ENCODE data around the gene PIMREG.

Gene PIMREG, protein sequence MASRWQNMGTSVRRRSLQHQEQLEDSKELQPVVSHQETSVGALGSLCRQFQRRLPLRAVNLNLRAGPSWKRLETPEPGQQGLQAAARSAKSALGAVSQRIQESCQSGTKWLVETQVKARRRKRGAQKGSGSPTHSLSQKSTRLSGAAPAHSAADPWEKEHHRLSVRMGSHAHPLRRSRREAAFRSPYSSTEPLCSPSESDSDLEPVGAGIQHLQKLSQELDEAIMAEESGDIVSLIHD

DNA sequence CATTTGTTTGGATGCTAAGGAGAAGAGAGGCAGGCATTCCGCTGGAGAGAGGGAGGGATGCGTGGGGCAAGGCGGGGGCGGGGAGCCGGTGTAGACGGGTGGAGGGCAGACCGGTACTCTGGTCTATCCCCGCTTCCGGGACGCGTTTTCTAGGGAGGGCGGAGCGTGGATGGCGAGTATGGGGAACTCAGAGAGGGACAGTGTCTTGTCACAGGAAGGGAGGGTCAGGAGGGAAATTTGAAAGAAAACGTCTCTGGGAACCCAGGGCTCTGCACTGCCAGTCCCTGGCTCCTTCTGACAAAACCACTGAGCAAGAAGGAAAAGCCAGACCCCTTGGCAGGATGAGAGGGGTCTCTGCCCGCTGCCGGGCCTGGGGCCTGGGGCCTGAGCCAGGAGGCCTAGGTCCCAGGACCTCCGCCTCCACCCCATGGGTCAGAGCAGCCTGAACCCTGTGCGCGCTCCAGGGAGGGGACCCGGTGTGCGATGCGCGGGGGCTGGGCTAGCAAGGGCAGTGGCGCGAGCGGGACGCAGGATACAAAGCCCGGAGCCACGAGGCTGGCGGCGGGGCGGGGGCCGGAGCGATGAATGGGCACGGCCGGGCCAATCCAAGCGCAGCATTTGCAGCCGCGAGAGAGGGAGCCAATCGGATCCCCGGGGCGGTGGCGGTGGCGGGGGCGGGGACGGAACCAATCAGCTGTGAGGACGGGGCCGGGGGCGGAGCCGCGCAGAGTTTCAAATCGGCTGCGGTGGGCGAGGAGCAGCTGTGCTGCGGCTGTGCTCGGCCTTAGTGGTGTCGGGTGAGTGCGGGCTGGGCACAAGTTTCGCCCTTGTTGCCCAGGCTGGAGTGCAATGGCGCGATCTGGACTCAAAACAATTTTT, at the start of gene PIMREG:
TSS of gene PIMREG (plus strand) at position 764 of the 879 bp plus-strand sequence. CDS start 656 bp downstream, outside the sequence.
- no peak for TF ChIP-seq JUND (IDR thresholded peaks at IDR 0.05; ENCODE audit: low read depth)
- DNase-seq (ENCODE audit: low read depth in 1 of 2, low spot score in 1 of 2), result peak; percentile 94 to 97
- in situ Hi-C loops (cut with HindIII; ENCODE audit: low pct_unique_long_range_greater_than_20kb, low sequenced_read_pairs), result no loop called here

DNA sequence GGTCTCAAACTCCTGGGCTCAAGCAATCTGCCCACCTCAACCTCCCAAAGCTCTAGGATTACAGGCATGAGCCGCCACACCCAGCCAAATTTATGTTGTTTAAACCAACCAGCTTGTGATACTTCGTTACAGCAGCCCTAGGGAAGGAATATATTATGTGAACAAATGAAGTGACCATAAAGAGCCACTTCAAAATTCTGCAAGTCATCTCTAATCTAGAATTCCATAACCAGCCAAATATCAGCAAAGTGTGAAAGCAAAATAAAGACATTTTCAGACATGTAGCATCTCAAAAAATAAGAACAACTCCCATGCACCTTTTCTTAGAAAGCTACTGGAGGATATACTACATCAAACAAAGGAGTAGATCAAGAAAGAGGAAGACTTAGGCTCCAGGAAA, 45.3 kb upstream of the PIMREG start:
- in situ Hi-C loops (cut with HindIII; ENCODE audit: low pct_unique_long_range_greater_than_20kb, low sequenced_read_pairs), result no loop called here
- TF ChIP-seq JUND (IDR thresholded peaks at IDR 0.05; ENCODE audit: low read depth), result no peak
- DNase-seq (ENCODE audit: low read depth in 1 of 2, low spot score in 1 of 2), result no peak

DNA sequence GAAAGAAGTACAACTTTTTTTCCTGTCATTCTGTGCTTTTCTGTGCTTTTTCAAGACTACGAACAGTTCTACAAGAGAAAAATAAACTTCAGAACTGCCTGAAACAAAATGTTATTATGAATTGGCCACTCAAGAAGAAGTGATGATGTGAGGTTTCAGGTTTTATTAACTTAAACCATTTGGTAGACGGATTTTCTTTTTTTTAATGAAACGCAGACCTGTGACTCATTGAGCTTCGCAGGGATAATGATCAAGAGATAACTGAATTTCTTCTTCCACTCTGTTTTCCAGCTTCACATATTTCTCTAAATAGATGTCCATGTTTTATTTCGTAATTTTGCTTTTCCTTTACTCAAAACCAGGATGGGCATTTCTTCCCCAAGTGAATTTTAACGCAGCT, 42.0 kb upstream of the PIMREG start:
- no peak for DNase-seq (ENCODE audit: low read depth in 1 of 2, low spot score in 1 of 2)
- TF ChIP-seq JUND (IDR thresholded peaks at IDR 0.05; ENCODE audit: low read depth), result no peak
- in situ Hi-C loops (cut with HindIII; ENCODE audit: low pct_unique_long_range_greater_than_20kb, low sequenced_read_pairs), result no loop called here

DNA sequence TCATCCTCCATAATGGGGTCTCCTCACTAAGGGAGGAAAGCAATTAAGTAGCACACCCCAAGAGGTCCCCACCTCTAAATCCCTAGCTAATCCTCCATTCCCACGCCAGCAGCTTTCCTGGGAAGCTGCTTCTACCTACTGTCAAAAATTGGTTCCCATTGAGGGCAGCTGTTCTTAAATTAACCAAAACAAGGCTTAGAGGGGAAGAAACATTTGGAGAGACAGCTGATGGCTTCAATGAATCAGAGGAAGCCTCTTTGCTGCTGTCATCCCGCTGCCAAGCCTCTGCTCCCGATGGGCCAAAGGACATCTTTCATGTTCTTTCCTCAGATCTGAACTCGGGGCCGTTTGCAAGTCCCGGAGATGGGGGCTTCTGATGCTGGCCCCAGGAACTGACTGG, 36.0 kb upstream of the PIMREG start:
- no peak for TF ChIP-seq JUND (IDR thresholded peaks at IDR 0.05; ENCODE audit: low read depth)
- in situ Hi-C loops (cut with HindIII; ENCODE audit: low pct_unique_long_range_greater_than_20kb, low sequenced_read_pairs), result no loop called here
- no peak for DNase-seq (ENCODE audit: low read depth in 1 of 2, low spot score in 1 of 2)

DNA sequence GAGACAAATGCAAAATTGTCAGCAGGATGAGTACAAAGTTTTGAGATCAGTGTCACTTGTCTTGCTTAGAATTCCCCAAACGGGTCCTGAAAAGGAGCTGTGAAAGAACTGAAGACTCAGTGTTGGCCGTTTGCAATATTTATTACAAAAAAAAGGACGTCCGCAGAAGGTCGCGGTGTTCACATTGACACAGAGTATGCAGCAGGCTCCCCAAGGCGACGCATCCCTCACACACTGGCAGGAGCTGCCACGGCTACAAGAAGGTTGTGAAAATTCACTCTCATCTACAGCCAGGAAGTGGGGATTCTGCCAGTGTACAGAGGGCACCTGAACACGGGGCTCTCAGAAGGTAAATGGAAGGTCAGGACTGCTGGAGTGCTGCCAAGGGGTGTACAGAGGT, 35.5 kb upstream of the PIMREG start:
- no peak for DNase-seq (ENCODE audit: low read depth in 1 of 2, low spot score in 1 of 2)
- no peak for TF ChIP-seq JUND (IDR thresholded peaks at IDR 0.05; ENCODE audit: low read depth)
- in situ Hi-C loops (cut with HindIII; ENCODE audit: low pct_unique_long_range_greater_than_20kb, low sequenced_read_pairs), result no loop called here

DNA sequence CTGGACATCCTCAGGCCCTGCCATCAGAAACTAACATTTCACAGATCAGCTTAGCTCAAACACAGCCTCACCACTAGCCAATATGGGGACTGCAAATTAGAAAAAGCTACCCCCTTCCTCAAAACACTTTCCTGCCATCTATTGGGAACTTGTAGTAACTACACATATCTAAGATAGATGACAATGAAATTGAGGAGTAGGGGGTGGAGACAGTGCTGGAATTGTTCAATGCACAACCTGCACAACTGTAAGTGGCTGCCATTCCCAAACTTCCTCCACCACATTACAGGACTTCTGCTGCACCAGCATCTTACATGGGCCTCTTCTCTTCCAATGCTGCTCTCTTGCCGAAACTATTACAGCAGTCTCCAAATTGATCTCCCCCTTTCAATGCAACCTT, 31.2 kb upstream of the PIMREG start:
- DNase-seq (ENCODE audit: low read depth in 1 of 2, low spot score in 1 of 2), result peak; percentile 17 to 51
- in situ Hi-C loops (cut with HindIII; ENCODE audit: low pct_unique_long_range_greater_than_20kb, low sequenced_read_pairs), result no loop called here
- TF ChIP-seq JUND (IDR thresholded peaks at IDR 0.05; ENCODE audit: low read depth), result no peak

DNA sequence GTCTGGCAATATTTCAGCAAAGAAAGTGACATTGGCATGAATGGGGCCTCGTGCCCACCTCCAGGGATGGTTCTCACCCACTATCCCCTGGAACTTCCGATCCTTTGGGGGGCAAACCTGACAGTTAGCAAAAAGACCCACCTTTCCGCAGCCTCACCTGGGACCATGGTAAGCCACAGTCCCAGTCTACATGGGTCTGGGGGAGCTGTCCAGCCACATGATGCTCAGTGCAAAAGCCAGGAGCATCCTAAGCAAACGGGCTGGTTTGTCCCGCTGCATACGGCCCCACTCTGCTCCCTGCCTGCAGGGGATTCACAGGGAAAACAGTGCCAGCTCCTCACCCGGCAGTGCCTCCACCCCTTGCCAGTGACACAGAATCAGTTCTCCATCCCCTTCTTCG, 28.6 kb upstream of the PIMREG start:
- TF ChIP-seq JUND (IDR thresholded peaks at IDR 0.05; ENCODE audit: low read depth), result no peak
- DNase-seq (ENCODE audit: low read depth in 1 of 2, low spot score in 1 of 2), result no peak
- in situ Hi-C loops (cut with HindIII; ENCODE audit: low pct_unique_long_range_greater_than_20kb, low sequenced_read_pairs), result no loop called here

DNA sequence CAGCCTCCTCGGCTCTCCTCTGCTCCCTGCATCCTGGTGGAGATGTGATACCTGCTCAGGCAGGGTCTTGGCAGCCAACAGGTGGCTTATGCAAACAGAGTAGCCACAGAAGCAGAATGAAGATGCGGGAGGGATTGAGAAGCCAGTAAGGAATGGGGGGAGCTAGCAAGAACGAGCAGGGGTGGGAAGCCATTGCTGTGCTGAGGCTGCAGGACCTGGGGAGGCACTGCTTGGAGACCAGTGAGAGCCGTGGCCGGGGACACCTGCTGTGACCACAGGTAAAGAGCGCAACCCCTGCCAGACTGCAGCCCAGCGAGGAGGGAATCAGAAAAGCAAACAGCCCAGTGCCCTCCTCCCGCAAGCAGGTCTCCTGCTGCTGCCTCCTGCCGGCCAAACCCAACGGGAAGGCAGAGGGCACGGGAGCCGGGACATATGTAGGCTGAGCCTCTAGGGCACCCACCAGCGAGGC, 24.0 kb upstream of the PIMREG start:
- in situ Hi-C loops (cut with HindIII; ENCODE audit: low pct_unique_long_range_greater_than_20kb, low sequenced_read_pairs), result no loop called here
- no peak for TF ChIP-seq JUND (IDR thresholded peaks at IDR 0.05; ENCODE audit: low read depth)

DNA sequence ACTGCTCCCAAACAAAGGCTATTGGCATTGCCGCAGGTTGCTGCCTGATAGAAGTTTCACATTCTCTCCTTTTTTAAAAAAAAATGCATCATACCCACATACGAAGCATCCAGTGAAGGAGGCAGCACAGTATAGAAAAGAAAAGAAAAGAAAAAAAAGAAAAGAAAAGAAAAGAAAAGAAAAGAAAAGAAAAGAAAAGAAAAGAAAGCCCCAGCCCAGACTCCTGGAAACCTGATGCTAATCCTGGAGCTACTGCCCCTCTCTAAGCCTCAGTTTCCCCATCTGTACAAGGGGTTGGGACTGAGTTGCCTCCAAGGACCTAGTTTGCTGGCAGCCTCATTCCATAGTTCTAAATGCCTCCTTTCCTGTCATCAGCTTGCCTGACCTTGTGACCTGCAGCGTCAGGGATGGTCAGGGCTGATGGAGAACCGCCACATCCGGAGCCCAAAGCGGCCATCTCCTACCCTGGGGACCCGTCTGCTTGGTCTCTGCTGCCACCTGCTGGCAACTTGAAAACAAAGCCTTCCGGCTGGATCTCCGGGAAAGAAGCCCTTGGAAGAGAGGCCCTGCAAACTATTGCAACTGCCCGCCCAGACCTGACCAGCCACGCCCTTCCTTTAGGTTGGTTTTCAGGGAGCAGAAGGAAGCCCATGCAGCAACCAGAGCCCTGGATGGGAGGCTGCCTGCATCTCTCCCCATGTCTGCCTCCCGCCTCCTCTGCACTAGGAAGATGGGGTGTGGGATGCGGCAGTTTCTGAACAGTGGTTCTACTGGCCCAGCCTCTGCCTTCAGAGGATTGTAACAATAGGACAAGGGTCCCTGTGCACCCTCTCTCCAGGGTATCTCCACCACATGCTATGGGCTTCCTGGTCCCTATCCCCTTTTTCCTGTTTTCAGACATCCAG, 22.3 kb upstream of the PIMREG start:
- in situ Hi-C loops (cut with HindIII; ENCODE audit: low pct_unique_long_range_greater_than_20kb, low sequenced_read_pairs), result no loop called here
- DNase-seq (ENCODE audit: low read depth in 1 of 2, low spot score in 1 of 2), result peak; percentile 60 to 74
- no peak for TF ChIP-seq JUND (IDR thresholded peaks at IDR 0.05; ENCODE audit: low read depth)

More for the DNA sequence above, 24.0 kb upstream of the PIMREG start:
- DNase-seq (ENCODE audit: low read depth in 1 of 2, low spot score in 1 of 2), result peak in 1 of 2 experiments; percentile 15

DNA sequence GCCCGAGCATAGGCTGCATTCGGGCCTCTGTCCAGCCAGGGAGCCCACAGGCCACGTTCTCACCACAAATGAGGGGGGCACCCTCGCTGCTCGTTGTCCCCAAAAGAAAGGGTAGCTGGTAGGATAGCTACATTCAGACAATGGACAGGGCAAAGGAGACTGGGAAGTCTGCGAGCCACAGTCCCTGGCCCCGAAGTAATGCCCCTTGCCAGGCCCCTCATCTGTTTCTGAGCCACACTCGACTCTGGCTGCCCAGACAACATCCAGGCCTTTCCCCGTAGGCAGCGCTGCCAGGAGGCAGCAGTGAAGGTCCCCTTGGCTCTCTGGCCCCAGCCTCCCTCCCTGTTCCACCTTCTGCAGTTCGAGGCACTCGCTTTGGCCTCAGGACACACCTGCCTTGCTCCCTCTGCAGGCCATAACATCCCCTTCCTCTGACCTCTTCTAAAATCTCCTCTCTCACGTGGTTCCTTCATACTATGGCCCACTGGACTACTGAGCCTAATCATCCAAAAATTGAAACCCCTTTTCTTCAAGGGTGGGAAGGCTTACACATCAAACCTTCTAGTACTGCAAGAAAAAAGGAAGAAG, 21.5 kb upstream of the PIMREG start:
- no peak for TF ChIP-seq JUND (IDR thresholded peaks at IDR 0.05; ENCODE audit: low read depth)
- in situ Hi-C loops (cut with HindIII; ENCODE audit: low pct_unique_long_range_greater_than_20kb, low sequenced_read_pairs), result no loop called here
- DNase-seq (ENCODE audit: low read depth in 1 of 2, low spot score in 1 of 2), result no peak

DNA sequence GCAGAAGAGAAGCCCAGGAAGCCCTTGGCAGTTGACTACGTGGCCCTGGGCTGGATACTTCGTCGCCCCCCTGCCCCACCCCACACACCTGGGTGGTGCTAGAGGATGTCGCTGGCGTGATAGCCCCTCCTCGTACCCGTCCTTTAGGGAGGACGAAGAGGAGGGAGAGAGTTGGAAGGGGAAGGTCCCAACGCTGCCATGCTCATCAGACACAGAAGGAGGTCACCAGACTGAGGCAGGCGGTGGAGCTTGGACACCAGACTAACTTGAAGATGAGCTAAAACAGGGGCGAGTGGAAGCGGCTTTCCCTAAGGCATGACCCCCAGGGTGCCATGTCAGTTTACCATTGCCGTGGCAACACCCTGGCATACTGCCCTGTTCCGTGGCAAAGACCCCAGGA, 20.3 kb upstream of the PIMREG start:
- no peak for TF ChIP-seq JUND (IDR thresholded peaks at IDR 0.05; ENCODE audit: low read depth)
- DNase-seq (ENCODE audit: low read depth in 1 of 2, low spot score in 1 of 2), result no peak
- in situ Hi-C loops (cut with HindIII; ENCODE audit: low pct_unique_long_range_greater_than_20kb, low sequenced_read_pairs), result no loop called here

DNA sequence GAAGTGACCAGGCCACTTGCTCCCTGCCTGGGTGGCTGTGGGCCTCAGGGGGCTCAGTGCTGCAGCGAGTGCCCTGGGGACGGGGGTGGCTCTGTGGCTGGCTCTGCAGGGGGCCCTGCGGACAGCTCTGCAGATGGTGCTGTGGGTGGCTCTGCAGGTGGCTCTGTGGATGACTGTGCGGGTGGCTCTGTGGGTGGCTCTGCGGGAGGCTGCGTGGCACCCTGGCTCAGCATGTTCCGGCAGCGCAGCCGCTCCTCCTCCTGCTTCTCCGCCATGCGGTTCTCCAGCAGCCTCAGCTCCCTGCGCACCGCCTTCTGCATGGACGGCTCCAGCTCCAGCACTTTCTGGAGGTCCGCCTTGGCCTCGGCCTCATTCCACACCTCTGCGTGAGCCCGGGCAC, 18.8 kb upstream of the PIMREG start:
- no peak for DNase-seq (ENCODE audit: low read depth in 1 of 2, low spot score in 1 of 2)
- no peak for TF ChIP-seq JUND (IDR thresholded peaks at IDR 0.05; ENCODE audit: low read depth)
- in situ Hi-C loops (cut with HindIII; ENCODE audit: low pct_unique_long_range_greater_than_20kb, low sequenced_read_pairs), result no loop called here
